GM18526 (cell line): Measurements from ENCODE around the gene CDHR5.

ENCODE experiments used
- POLR2A ChIP-seq: IDR thresholded peaks from 3 replicates; pipeline ENCODE4 v1.6.1; 2011; ENCODE audit not compliant: insufficient read length; ENCODE audit errors: extremely low read depth

Gene CDHR5

GRCh38 chr11:655036-655726 lies 30.4 kb upstream of the CDHR5 start:
- no peak for TF ChIP-seq POLR2A

DNA sequence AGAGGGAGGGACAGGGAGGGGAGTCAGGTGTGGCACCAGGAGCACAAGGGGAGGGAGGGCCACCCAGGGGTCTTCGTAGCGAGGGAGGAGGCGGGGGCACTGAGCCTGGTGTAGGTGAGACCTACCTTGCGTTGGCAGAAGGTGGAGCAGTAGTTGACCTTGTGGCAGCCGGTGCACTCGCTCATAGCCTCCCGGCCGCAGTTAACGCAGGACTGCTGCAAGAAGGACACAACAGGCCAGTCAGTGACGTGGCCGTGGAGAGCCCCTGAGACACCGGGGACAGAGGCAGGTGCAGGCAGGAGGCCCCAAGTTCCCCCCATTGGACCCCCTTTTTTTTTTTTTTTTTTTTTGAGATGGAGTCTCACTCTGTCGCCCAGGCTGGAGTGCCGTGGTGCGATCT lies 29.1 kb upstream of the CDHR5 start:
- no peak for TF ChIP-seq POLR2A

DNA sequence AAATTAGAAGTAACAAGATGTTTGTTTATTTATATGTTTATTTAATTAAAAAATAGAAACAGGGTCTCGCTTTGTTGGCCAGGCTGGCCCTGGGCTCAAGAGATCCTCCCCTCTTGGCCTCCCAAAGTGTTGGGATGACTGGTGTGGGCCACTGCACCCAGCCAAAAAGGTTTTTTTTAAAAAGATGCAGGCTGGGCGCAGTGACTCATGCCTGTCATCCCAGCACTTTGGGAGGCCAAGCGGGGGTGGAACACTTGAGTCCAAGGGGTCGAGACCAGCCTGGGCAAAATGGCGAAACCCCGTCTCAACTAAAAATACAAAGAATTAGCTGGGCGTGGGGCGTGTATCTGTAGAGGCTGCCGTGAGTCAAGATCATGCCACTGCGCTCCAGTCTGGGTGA lies 25.7 kb upstream of the CDHR5 start:
- TF ChIP-seq POLR2A = no peak

- no peak for TF ChIP-seq POLR2A
These were observed 21.5 kb upstream of the CDHR5 start for GRCh38 chr11:646214-646613.

GRCh38 chr11:645536-645935 lies 20.8 kb upstream of the CDHR5 start:
- no peak for TF ChIP-seq POLR2A

DNA sequence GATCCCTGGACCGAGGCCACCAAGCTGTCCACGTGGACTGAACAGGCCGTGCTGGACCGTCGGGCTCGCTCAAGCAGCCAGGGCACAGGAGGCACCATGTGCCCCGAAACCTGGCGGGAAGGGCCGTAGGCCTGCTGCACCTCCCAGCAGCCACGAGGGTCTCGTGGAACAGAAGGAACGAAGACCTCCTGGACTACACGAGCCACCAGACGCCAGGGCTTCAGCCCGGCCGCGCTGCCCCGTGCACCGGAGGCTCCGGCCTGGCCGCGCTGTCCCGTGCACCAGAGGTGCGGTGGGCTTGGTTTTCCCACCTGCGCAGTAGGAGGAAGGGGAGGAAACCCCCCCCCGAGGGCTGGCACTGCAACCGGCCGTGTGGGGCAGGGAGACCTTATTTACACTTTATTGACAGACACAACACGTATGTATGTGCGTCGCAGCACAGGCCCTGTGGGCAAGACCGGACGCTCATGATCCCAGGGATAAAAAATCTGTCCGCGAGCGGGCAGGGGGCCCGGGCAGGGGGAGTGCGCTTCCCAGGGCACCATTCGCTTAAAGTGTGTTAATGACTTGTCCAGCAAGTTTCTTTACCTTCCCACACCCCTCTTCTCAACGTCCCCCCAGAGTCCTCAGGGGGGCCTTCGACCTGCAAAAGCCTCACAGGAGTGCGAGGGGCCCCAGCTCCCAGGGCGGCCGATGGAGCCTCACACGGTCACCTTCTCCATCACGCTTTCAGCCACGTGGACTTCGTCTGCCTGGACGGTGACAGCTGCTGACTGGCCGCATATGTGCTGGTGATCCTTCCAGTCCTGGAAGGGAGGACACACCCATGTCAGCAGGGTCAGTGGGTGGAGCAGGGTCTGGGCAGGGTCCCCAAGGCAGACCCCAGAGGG lies 19.3 kb upstream of the CDHR5 start:
- TF ChIP-seq POLR2A = no peak

DNA sequence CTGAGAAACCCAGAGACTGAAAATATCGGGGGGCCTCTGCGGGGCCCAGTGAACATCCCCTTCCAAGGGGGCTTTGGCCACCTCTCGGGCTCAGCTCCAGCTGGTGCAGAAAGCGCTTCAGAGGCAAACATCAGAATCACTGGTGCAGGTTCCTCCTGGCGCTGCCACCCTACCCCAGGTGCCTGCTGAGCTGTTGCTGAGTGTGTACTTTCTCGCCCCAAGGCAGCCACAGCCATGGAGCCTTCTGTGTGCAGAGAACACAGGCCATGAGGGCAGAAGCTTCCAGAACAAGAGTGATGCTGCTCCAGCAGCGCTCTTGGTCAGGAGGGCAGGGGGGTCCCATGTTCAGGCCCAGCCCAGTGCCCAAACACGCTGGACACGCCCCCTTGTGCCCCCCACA lies 18.6 kb upstream of the CDHR5 start:
- no peak for TF ChIP-seq POLR2A

DNA sequence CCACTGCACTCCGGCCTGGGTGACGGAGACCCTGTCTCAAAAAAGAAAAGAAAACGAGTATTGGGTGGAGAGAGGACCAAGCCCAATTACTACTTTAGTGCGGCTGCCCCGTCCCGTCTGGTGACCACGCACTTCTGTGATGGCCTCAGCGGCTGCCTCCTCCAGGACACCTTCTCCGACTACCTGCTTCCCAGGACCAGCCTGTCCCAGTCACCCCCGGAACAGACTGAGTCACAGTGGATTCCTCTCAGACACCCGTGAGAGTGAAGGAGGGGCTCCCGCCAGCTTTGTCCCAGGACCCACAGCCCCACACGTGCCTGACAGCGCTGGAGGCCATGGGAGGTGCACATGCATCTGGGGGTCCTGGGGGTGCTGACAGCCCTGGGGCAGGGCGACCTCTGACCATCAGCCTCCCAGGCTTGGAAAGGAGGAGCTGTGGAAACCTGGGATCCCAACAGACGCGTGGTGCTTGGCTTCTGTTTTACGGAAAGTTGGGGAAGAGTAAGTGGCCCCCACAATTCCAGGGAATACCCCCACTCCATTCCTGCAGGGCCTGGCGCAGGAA lies 17.1 kb upstream of the CDHR5 start:
- no peak for TF ChIP-seq POLR2A

GRCh38 chr11:640021-640706 lies 15.4 kb upstream of the CDHR5 start:
- no peak for TF ChIP-seq POLR2A

- TF ChIP-seq POLR2A = no peak
These were observed 14.7 kb upstream of the CDHR5 start for GRCh38 chr11:639332-639955.

DNA sequence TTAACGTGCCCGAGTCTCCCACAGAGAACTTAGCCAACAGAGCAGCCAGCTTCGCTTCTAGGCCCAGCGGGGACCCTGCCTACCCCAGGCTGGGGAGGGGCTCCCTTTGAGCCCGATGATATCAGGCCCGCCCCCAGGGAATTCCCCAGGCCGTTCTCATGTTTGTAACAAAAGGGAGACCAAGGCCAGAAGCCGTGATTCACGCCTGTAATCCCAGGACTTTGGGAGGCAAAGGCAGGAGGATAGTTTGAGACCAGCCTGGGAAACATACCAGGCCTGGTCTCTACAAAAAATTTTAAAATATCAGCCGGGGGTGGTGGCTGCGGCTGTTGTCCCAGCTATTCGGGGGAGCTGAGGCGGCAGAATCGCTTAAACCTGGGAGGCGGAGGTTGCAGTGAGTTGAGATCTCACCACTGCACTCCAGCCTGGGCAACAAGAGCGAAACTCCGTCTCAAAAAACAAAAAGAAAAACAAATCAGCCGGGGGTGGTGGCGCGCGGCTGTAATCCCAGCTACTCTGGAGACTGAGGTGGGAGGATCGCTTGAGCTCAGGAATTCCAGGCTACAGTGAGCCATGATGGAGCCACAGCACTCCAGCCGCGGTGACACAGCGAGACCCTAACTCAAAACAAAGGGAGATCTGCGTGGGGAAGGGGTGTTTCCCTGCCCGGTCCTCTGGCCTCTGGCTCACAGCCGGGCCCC lies 14.0 kb upstream of the CDHR5 start:
- TF ChIP-seq POLR2A = no peak

- TF ChIP-seq POLR2A = no peak
These were observed 13.1 kb upstream of the CDHR5 start for GRCh38 chr11:637593-638521.

DNA sequence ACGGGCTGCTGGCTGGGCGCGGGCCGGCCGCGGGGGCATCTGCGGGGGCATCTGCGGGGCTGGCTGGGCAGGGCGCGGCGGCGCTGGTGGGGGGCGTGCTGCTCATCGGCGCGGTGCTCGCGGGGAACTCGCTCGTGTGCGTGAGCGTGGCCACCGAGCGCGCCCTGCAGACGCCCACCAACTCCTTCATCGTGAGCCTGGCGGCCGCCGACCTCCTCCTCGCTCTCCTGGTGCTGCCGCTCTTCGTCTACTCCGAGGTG lies 12.5 kb upstream of the CDHR5 start:
- TF ChIP-seq POLR2A = no peak
